Breast epithelium (tissue), 3 donors: ENCODE data around the gene ATP13A1.

ENCODE experiments used
- POLR2A ChIP-seq: fragments of 450-650 bp; IDR thresholded peaks from one replicate; pipeline ENCODE4 v1.6.1; 2016; ENCODE audit warnings: antibody characterized with exemption, mild to moderate bottlenecking, moderate library complexity
- TF ChIP-seq, protein P1 (sequence below), 3 donors: fragments of 450-650 bp; IDR thresholded peaks; one replicate each; pipeline ENCODE4 v1.5.1; 2016 to 2017; ENCODE audit warnings: antibody characterized with exemption in 3 of 3, mild to moderate bottlenecking in 3 of 3, moderate library complexity in 3 of 3

GRCh38 chr19:19647037-19647835 lies 16.2 kb downstream of the ATP13A1 start:
- TF ChIP-seq, protein P1, sequence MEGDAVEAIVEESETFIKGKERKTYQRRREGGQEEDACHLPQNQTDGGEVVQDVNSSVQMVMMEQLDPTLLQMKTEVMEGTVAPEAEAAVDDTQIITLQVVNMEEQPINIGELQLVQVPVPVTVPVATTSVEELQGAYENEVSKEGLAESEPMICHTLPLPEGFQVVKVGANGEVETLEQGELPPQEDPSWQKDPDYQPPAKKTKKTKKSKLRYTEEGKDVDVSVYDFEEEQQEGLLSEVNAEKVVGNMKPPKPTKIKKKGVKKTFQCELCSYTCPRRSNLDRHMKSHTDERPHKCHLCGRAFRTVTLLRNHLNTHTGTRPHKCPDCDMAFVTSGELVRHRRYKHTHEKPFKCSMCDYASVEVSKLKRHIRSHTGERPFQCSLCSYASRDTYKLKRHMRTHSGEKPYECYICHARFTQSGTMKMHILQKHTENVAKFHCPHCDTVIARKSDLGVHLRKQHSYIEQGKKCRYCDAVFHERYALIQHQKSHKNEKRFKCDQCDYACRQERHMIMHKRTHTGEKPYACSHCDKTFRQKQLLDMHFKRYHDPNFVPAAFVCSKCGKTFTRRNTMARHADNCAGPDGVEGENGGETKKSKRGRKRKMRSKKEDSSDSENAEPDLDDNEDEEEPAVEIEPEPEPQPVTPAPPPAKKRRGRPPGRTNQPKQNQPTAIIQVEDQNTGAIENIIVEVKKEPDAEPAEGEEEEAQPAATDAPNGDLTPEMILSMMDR (IDR thresholded peaks at IDR 0.05), result no peak
- TF ChIP-seq POLR2A, result no peak
